GM21576 (cell line): ENCODE results near the gene CSF1R.
A peak's percentile ranks its signal among the peaks of the same experiment; 100 is the strongest.
"Not testable (repeated sequence)": the region's sequence is repeated elsewhere in the genome, so short reads cannot be mapped to it uniquely, and the experiment has no call there.

ENCODE experiments used
- ATAC-seq: cut with Tn5 transposase; IDR thresholded peaks from one replicate; pipeline ENCODE4 v1.9.1; 2021; ENCODE audit warnings: mild to moderate bottlenecking, moderate library complexity; ENCODE audit not compliant: unreplicated experiment

The CSF1R gene

GRCh38 chr5:150057052-150057451 is 29.3 kb downstream of the CSF1R start:
- ATAC-seq, result no peak

- ATAC-seq, result no peak
These were observed 30.3 kb downstream of the CSF1R start for GRCh38 chr5:150056075-150056443.

GRCh38 chr5:150055326-150056074 is 30.9 kb downstream of the CSF1R start:
- ATAC-seq, result no peak

GRCh38 chr5:150054569-150054968 is 31.8 kb downstream of the CSF1R start:
- no peak for ATAC-seq

GRCh38 chr5:150053713-150054392 is 32.5 kb downstream of the CSF1R start:
- ATAC-seq, result no peak

GRCh38 chr5:150052956-150053712 is 33.2 kb downstream of the CSF1R start:
- no peak for ATAC-seq

- ATAC-seq, result no peak
These were observed 34.0 kb downstream of the CSF1R start for GRCh38 chr5:150052226-150052955.

GRCh38 chr5:150051657-150052195 is 34.6 kb downstream of the CSF1R start:
- ATAC-seq, result no peak

GRCh38 chr5:150050172-150050811 is 36.1 kb downstream of the CSF1R start:
- not testable (repeated sequence) for ATAC-seq

- no peak for ATAC-seq
These were observed 40.3 kb downstream of the CSF1R start for GRCh38 chr5:150046031-150046430.

GRCh38 chr5:150045549-150045948 is 40.8 kb downstream of the CSF1R start:
- ATAC-seq, result no peak

- ATAC-seq, result no peak
These were observed 41.6 kb downstream of the CSF1R start for GRCh38 chr5:150044712-150045111.

GRCh38 chr5:150044329-150044681 is 42.0 kb downstream of the CSF1R start:
- ATAC-seq, result no peak

- ATAC-seq, result no peak
These were observed 42.6 kb downstream of the CSF1R start for GRCh38 chr5:150043657-150044328.

GRCh38 chr5:150042459-150042858 is 43.9 kb downstream of the CSF1R start:
- no peak for ATAC-seq

- ATAC-seq, result no peak
These were observed 47.8 kb downstream of the CSF1R start for GRCh38 chr5:150038547-150038946.

- ATAC-seq, result no peak
These were observed 49.8 kb downstream of the CSF1R start for GRCh38 chr5:150036513-150036912.

- peak; percentile 99 for ATAC-seq
These were observed 51.0 kb downstream of the CSF1R start for GRCh38 chr5:150035139-150035895.

GRCh38 chr5:150034662-150035061 is 51.7 kb downstream of the CSF1R start:
- no peak for ATAC-seq
